K562 (cell line): ENCODE measurements around the gene SLC39A11. TPM values are rescaled to one million over a fixed set of nuclear protein-coding genes. Genes with fewer than 3 reads are reported as not detected.

Experiments
- ATAC-seq: fragments of 200-7000 bp; cut with Tn5 transposase; 3 replicates; pipeline ENCODE4 v1.9.1; 2020; ENCODE audit warnings: moderate library complexity
- BruUV-seq: library from RNA; stranded (reverse); fragments of 400-500 nt; replicated peaks from 2 replicates; lab custom pipeline; 2021; lab: Mats Ljungman, UMichigan
- CTCF ChIA-PET: fragments of 300-600 bp; formaldehyde crosslinking; extraction: SDS; loops from one replicate; lab custom pipeline; 2021; ENCODE audit warnings: low intra/inter-chr PET ratio; lab: Yijun Ruan, JAX
- POLR2A ChIA-PET: fragments of 300-600, 350-650 bp; sonication (Branson Sonifier 250); formaldehyde crosslinking; extraction: SDS; loops from one replicate; lab custom pipeline; 2021; ENCODE audit warnings: antibody characterized with exemption, inconsistent platforms; lab: Yijun Ruan, JAX
- DNase-seq, 4 experiments: peaks; one replicate each; pipeline versions ENCODE4 v3.0.0 to v3.0.0-alpha.2; 2011 to 2018; ENCODE audit warnings: low spot score in 3 of 4, mixed read lengths in 3 of 4; ENCODE audit errors: extremely low read depth in 1 of 4
- FAIRE-seq: peaks from 2 replicates; lab custom pipeline; 2011; peaks lifted over from hg19 to GRCh38; lab: Jason Lieb, UNC
- H2AFZ ChIP-seq: 2 replicates; pipeline ENCODE4 v1.6.0; 2011; ENCODE audit warnings: low read depth, low read length, control low read depth, inconsistent platforms
- H3K27ac ChIP-seq: fragments of 200-600 bp; 3 replicates; pipeline ENCODE4 v1.8.0; 2011; ENCODE audit warnings: low read depth, mild to moderate bottlenecking, control low read depth, inconsistent platforms, low read length, moderate library complexity, mixed read lengths; ENCODE audit errors: extremely low read depth
- H3K27me3 ChIP-seq, 2 experiments: fragments of 300-600 bp in 1 of 2; 2 replicates in 1 of 2; 3 replicates in 1 of 2; pipeline versions ENCODE4 v1.6.0 to v1.8.0; 2011; ENCODE audit warnings: inconsistent platforms in 2 of 2, low read length in 2 of 2, mild to moderate bottlenecking in 1 of 2, mixed read lengths in 1 of 2, moderate library complexity in 1 of 2; ENCODE audit not compliant: control insufficient read depth in 2 of 2, insufficient read depth in 2 of 2
- H3K36me3 ChIP-seq: fragments of 300-600 bp; 3 replicates; pipeline ENCODE4 v1.8.0; 2011; ENCODE audit warnings: mild to moderate bottlenecking, low read length, inconsistent platforms; ENCODE audit not compliant: control insufficient read depth, insufficient read depth
- H3K4me1 ChIP-seq, 2 experiments: fragments of 200-600 bp in 1 of 2; replicated peaks in 1 of 2; 2 replicates in 1 of 2; 3 replicates in 1 of 2; pipeline versions ENCODE4 v1.5.1 to v1.8.0; 2011; ENCODE audit warnings: inconsistent platforms in 2 of 2, low read length in 2 of 2, mild to moderate bottlenecking in 1 of 2, mixed read lengths in 1 of 2, moderate library complexity in 1 of 2; ENCODE audit not compliant: control insufficient read depth in 2 of 2, insufficient read depth in 2 of 2
- H3K4me2 ChIP-seq: 2 replicates; pipeline ENCODE4 v1.6.1; 2011; ENCODE audit warnings: low read length, control low read depth, inconsistent platforms, mixed read lengths; ENCODE audit not compliant: insufficient read depth
- H3K4me3 ChIP-seq: fragments of 200-600 bp; sonication (generic), shearing (Covaris generic); 2 replicates; pipeline ENCODE4 v1.5.1; 2016; ENCODE audit warnings: control low read depth, inconsistent platforms
- H3K79me2 ChIP-seq: fragments of 200-600 bp; 3 replicates; pipeline ENCODE4 v1.8.0; 2011; ENCODE audit warnings: low read length, inconsistent platforms; ENCODE audit not compliant: control insufficient read depth, insufficient read depth
- H3K9ac ChIP-seq, 2 experiments: 2 replicates each; pipeline versions ENCODE4 v1.6.0 to v1.6.1; 2011; ENCODE audit warnings: low read depth in 2 of 2, low read length in 2 of 2, control low read depth in 1 of 2, inconsistent platforms in 1 of 2, mild to moderate bottlenecking in 1 of 2, mixed read lengths in 1 of 2; ENCODE audit not compliant: insufficient read depth in 1 of 2
- H3K9me1 ChIP-seq: one replicate; pipeline ENCODE4 v1.6.0; 2011; ENCODE audit warnings: inconsistent platforms, mild to moderate bottlenecking, low read length, moderate library complexity; ENCODE audit not compliant: control insufficient read depth, insufficient read depth
- H3K9me3 ChIP-seq: replicated peaks from 2 replicates; pipeline ENCODE4 v1.5.1; 2011; ENCODE audit warnings: low read depth, low read length, inconsistent platforms; ENCODE audit not compliant: control insufficient read depth, insufficient read depth
- H4K20me1 ChIP-seq: replicated peaks from 2 replicates; pipeline ENCODE4 v1.6.1; 2011; ENCODE audit warnings: low read length, inconsistent platforms, mixed read lengths; ENCODE audit not compliant: control insufficient read depth, insufficient read depth
- FOXM1 ChIP-seq, 2 experiments: fragments of 450-650 bp in 1 of 2; sonication (generic) in 1 of 2; formaldehyde crosslinking in 1 of 2; IDR thresholded peaks; 2 replicates each; pipeline versions ENCODE4 v1.6.1 to v1.9.0; 2017 to 2022; ENCODE audit warnings: low read depth in 2 of 2, mild to moderate bottlenecking in 2 of 2, missing genetic modification reagents in 1 of 2, moderate library complexity in 1 of 2
- GATA2 ChIP-seq: sonication (generic); formaldehyde crosslinking; IDR thresholded peaks from 2 replicates; pipeline ENCODE4 v1.4.0; 2020; ENCODE audit warnings: mild to moderate bottlenecking, missing genetic modification reagents
- HCFC1 ChIP-seq: IDR thresholded peaks from 2 replicates; pipeline ENCODE4 v1.6.1; 2012; ENCODE audit warnings: low read depth, low read length, improper control_type of control experiment
- MXI1 ChIP-seq: IDR thresholded peaks from 2 replicates; pipeline ENCODE4 v1.6.1; 2011; ENCODE audit warnings: low read depth, mild to moderate bottlenecking, improper control_type of control experiment, low read length
- WGBS: fragments of 100-300 bp; shearing (Covaris generic); methylation state at CpG from one replicate; pipeline ENCODE4 v1.1.6; 2016; ENCODE audit warnings: low coverage, mixed read lengths; ENCODE audit not compliant: insufficient coverage; ENCODE audit errors: missing lambda C conversion rate; 5-methylcytosine and 5-hydroxymethylcytosine counted together
- in situ Hi-C: fragments of 300-500 bp; cut with MboI; formaldehyde crosslinking; loops from 4 replicates; pipeline ENCODE4 v1.15.0; 2018; ENCODE audit warnings: inconsistent platforms, mixed read lengths
- intact Hi-C: fragments of 100-400 bp; cut with micrococcal nuclease; formaldehyde crosslinking; loops from 2 replicates; pipeline ENCODE4 v1.14.2; 2022
- polyA plus RNA-seq, 8 experiments: library from polyadenylated mRNA; depleted of rRNA in 4 of 8; stranded (reverse) in 5 of 8; unstranded in 3 of 8; fragments of >200 nt; fragmentation: Nextera tagmentation in 2 of 8; fragmentation: Illumina TruSeq in 1 of 8; extraction: Ambion mirVana in 2 of 8; extraction: Trizol in 1 of 8; gene quantifications; 2 replicates each; pipeline versions ENCODE4 v1.2.1 to v1.2.3, GENCODE V29; 2011 to 2014; ENCODE audit warnings: inconsistent platforms in 1 of 8, missing spikeins in 1 of 8
- total RNA-seq, 7 experiments: library from RNA; depleted of rRNA in 6 of 7; stranded (reverse); fragments of >200 nt in 6 of 7; fragmentation: Illumina TruSeq in 2 of 7; extraction: Trizol in 2 of 7; gene quantifications; 2 replicates each; pipeline versions ENCODE4 v1.2.1 to v1.2.3, GENCODE V29; 2011 to 2021; ENCODE audit warnings: low replicate concordance in 1 of 7
- TF ChIP-seq, protein P1 (sequence below): fragments of 250-450 bp; sonication (Bioruptor Pico); IDR thresholded peaks from 2 replicates; pipeline ENCODE4 v1.8.0; 2021; ENCODE audit warnings: borderline replicate concordance, mild to moderate bottlenecking, moderate library complexity; ENCODE audit not compliant: poor library complexity, severe bottlenecking

The SLC39A11 gene
- total and polyA plus RNA-seq, 9 of the 15 experiments (the other 6 are each of a cell fraction or from before 2014, with no cell fraction given) = 10.5 to 26.4 (median 13.4) TPM

DNA sequence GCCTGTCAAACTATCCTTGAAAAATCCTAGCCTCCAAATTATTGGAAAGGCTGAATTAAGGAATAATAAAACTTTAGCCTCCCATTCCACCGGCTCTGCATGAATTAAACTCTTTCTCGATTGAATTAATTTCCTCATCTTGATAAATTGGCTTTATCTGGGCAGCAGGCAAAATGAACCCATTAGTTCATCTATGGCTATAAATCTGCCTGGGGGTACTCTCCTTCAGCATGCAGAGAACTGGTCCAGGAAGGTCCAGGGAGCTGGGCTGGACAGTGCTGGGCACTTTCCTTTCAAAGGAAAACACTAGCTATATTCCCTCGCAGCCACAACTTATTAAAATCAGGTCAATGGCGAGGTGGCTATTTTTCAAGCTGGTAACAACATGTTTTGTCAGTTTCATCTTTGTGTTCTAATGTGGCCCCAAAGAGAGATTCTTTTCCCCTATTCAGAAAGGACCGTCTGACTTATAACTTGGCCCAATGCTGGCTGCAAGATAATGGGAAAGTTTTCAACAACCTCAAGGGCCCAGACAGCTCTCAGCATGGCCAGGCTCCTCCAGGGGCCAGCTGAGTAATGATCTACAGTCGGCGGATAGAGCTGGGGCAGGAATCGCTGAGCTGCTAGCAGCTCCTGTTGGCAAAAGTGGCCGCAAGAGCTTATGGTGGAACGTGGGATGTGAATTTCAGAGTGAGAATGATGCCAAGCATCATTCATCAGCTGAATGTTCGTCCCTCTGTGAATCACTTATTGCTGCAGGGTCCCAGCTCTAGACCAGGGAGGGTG is 326.9 kb downstream of the SLC39A11 start:
- Histone ChIP-seq H3K79me2 (no peaks in the 10 kb centered on the region), H4K20me1 (no peaks in the 10 kb centered on the region)
- intact Hi-C loops = no loop called here
- DNase-seq = no peak
- TF ChIP-seq MXI1 = no peak
- TF ChIP-seq HCFC1 = no peak
- TF ChIP-seq FOXM1 (IDR thresholded peaks at IDR 0.05; ENCODE audit: low read depth) = no peak
- no peak for TF ChIP-seq FOXM1 (CRISPR knock-in tag; IDR thresholded peaks at IDR 0.05; ENCODE audit: low read depth)
- TF ChIP-seq GATA2 (CRISPR knock-in tag) = no peak
- TF ChIP-seq, protein P1, sequence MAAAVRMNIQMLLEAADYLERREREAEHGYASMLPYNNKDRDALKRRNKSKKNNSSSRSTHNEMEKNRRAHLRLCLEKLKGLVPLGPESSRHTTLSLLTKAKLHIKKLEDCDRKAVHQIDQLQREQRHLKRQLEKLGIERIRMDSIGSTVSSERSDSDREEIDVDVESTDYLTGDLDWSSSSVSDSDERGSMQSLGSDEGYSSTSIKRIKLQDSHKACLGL (CRISPR knock-in tag) = no peak
- TF ChIP-seq, all 486 proteins: peak for 0
- FAIRE-seq (no peak), ATAC-seq (no peak)
- H3K27ac ChIP-seq = no peak overlapping the region
- H3K36me3 ChIP-seq = no peaks in the 10 kb centered on the region
- no peak overlapping the region for H3K9ac ChIP-seq
- no peaks in the 10 kb centered on the region for H3K27me3 ChIP-seq
- H3K4me1 ChIP-seq = peaks cover 7 to 16% of the 10 kb centered on the region in 2 experiments
- CTCF ChIA-PET = no interaction called here
- POLR2A ChIA-PET = interaction anchor here (2.0 kb wide), 1 partner anchor 9 kb away, joined by 6 read pairs; no protein-coding TSS in a partner anchor
- no peak overlapping the region for H3K4me2 ChIP-seq
- no TSS peak for BruUV-seq
- H3K9me1 ChIP-seq = no peaks in the 10 kb centered on the region
- no peak overlapping the region for H2AFZ ChIP-seq
- H3K9me3 ChIP-seq = 0 out of 2 replicates have a peak, but pooled peaks cover 2% of the 10 kb centered on the region
- WGBS = 60% methylated on average over 11 of the region's 11 CpGs
- no peak overlapping the region for H3K4me3 ChIP-seq
- in situ Hi-C loops = no loop called here
